Measurements from ENCODE around the gene TTC32.

- no peak for TF ChIP-seq CTCF (IDR thresholded peaks at IDR 0.05)
- TF ChIP-seq POLR2A (IDR thresholded peaks at IDR 0.05) = no peak
These were observed 44.7 kb downstream of the TTC32 start for GRCh38 chr2:19857100-19857499.
